Measurements from ENCODE around the gene TWF2.
A peak's percentile ranks its signal among the peaks of the same experiment; 100 is the strongest.

Gene TWF2

DNA sequence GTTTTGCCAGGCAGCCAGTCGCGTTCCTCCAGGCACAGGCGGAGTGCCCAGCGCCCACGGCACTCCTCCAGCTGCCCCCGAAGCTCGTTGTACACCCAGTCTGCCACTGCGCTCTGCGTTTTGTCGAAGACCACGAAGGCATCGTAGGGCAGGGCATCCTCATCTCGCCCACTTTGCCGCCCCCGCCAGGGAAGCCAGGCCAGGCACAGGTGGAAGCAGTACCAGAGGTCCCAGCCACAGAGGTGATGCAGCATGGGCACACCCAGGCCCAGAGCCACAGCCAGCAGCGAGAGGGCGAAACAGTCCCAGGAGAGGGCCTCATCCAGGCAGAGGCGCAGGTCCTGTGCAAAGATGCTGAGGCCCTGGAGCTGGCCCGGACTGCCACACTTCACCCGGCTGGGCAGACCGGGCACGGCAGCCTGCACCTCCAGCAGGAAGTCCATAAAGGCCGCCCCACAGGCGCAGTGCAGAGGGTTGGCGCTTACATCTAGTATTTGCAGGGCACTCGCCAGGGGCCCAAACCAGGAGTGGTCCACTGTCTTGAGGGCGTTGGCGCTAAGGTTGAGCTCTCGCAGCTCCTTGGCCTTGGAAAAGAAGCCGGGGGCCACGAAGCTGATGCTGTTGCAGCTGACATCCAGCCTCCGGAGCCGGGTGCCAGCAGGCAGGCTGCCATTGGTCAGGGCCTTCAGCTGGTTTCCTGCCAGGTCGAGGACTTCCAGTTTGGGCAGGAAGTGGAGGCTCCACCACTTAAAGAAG, 17.2 kb downstream of the TWF2 start:
- no peak for DNase-seq

DNA sequence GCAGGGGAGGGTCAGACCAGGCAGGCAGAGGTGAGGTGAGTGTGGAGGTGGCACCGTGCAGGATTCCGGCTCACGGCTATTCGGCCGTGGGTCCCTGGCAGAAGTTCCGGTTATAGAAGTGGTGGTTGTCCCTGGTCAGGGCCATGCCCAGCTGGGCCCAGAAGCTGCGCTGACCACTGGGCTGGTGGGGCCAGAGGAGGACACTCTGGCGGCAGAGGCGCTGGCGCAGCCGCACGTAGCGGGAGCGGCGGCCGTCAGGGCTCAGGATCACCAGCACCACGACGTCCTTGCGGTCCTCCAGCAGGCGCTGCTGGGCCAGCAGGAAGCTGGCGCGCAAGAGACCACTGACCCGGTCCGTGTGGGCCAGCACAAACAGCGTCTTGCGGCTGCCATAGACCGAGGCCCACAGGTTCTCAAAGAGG, 17.8 kb downstream of the TWF2 start:
- DNase-seq: no peak

DNA sequence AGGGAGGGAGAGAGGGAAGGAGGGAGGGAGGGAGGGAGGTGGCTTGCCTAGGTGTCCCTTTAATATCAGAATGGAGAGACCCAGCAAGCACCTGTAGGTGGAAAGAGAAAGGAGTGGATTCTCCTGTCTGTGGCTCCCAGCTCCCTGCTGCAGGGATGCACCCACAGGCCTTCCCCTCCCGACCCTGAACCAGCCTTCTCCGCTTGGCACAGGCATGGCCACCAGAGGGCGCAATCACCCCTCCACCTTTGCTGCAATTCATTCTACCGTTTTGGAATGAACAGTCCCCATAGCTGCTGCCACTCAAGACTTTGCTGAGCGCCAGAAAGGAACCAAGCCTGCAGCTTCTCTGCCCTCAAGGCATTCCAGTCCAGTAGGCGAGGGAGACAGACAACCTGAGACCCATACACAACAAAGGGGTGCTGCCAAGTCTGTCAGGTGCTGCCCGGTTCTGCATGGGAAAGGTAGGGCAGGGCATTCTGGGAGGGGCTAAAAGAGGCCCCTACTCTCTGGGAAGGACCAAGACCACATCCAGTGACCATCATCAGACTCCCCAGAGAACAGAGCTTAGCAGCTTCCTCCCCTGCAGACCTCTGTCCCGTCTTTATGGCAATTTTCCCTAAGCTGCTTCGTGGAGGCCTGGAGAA, 18.5 kb downstream of the TWF2 start:
- DNase-seq: peak; percentile 39

DNA sequence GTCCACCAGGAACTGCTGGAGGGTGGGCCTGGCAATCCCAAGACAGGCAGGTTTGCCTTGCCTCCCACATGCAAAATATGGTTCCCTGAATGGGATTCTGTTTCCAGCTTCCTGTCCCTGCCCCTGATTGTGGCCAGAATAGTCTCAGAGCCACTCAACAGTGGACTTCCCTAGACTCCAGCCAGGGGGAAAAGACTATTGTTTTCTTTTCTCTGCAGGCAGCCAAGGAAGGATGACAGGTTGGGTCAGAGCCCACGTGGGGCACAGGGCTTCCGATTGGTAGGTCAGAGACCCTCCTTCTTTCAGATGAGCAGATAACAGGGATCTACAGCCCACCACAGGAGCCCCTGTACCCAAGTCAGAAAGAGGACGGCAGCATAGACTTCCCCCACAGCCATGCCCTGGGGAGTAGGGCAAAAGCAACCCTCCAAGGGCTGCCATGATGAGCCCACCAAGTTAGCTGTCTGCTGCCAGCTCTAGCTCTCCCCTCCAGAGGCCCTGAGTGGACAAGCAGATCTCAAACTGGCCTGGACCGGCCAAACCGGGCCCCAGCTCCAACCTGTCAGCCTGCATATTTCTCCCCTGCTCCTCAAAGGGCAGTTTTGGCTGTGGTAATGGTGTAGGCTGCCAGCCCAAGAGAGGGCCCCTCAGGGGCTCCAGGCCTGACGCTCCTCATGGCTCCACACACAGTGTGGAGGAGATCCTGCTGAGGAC, 19.9 kb downstream of the TWF2 start:
- no peak for DNase-seq

DNA sequence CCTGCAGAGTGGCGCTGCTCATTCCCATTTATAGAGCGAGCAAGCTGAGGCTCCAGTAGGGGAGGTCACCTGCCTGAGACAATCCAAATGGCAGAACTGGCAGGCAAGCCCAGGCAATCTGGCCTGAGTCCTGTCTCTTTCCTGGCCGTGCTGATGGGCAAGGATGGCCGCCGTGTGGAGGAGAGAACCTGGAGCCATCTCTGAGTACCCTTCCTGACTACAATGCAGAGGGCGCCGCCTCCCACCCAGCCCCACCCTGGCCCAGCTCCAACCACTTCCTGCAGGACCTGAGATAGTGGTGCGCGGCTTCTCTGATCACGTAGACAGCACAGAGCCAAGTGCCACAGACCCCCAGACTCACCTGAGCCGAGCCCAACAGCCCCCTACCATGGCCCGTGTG, 20.5 kb downstream of the TWF2 start:
- no peak for DNase-seq

DNA sequence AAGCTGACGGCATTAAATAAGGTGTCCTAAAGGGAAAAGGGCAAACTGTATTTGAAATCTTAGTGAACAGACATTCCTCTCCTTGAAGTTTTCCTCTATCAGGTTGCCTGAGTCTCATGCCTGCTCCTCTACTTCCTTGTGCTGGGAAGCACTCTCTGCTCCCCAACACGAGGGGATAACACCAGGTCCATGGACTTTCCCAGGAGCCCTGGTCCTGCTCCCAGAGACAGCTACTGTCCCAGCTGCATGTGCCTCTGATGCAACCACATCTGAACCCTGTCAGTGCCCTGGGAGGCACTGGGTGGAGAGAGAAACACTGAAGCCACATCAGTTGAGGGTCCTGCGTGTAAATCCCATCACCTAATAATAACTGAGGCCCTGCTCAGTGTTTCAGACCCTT, 20.9 kb downstream of the TWF2 start:
- no peak for DNase-seq

DNA sequence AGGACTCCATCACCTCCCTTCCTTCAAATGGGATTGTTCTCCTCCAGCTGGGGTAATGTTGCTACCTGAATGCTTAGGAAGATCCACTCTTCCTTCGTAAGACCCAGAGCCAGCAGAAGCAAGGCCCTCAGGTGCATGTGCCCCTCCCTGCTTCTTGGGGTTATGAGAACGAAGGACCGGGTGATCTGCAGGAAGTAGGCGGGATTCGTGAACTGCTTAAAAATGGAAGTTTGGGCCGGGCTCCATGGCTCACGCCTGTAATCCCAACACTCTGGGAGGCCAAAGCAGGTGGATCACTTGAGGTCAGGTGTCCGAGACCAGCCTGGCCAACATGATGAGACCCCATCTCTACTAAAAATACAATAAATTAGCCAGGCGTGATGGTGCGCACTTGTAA, 21.6 kb downstream of the TWF2 start:
- no peak for DNase-seq

DNA sequence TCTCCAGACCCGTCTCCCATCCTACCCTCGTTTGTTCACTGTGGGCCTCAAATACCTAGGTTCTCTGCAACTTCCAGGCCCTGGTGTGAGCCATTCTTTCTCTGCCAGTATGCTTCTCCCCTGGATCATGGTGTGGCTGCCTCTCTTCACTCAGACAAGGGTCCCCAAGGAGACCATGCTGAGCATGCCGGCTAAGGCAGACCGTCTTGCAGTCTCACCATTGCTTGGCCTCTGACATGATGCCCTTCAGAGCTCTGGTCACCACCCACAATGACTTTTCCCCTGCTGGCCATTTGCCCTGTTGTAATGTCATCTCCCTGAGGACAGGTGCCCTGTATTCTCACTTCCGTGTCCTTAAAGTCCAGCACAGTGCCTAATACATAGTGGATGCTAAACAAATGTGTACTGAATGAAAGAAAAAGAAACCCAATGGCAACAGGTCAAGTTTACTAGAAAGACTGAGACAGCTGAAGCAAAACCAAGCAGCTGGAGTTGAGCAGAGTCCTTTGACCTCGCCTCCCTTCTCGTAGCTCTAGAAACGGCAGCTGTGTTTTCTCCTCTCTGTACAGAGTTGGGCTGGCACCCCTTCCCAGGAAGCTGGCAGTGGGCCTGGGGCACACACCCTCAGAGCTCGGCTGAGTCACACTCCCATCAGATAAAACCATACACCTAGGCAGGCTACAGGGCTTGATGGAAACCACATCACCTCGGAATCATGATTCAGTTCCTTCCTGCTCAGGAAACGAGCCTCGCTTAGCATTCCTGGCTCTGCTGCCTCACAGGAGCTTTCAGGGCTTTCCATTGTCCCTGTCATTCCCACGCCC, 22.2 kb downstream of the TWF2 start:
- no peak for DNase-seq

DNA sequence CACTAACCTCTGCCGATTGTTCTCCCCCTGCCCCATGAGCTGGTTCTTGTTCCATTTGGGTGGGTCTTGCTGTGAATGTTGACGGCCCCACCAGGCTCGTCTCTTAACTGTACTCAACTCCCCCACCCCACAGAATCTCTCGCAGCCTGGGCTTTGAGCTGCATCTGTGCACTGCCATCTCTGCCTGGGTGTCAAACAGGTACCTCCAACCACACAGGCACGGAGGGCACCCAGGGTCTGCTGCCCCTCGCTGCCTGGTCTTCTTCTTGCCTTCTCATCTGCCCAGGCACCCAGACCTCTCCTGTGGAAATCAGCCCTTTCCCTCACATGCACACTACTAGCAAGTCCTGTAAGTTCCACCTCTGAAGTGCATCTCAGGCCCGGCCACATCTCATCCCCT, 23.6 kb downstream of the TWF2 start:
- DNase-seq: no peak

DNA sequence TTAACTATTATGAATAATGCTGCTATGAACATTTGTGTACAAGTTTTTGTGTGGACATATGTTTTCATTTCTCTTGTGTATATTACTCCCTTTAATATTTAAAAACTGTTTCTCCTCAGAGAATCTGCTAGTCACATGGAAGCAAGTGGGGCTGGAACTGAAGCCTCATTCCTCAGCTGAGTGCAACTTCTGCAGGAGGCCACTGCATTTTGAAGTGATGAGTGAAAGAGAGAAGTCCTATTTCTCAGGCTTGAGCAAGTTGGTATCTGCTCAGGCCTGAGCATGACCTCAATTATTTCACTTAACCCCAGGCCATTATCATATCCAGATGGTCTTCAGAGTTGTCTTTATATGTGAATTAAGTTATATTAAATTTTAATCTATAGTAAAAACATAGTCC, 25.1 kb downstream of the TWF2 start:
- no peak for DNase-seq

DNA sequence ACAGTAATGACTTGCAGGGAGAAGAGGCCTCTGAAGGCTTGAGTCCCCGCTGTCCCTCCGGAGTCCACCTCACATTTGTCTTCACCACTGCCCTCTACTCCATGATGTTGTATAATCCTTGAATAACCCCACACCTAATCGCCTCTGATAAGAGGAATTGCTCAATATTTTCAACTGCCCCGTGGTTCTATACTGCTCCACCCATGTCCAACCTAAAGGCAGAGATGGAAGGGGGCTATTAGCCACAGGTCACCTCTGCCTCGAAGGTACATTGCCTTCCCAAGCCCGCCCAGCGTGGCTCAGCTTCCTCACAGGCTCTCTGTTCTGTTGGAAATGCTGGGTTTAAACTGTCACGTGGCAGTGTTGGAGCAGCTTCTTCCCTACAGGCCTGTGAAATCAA, 26.0 kb downstream of the TWF2 start:
- DNase-seq: no peak

DNA sequence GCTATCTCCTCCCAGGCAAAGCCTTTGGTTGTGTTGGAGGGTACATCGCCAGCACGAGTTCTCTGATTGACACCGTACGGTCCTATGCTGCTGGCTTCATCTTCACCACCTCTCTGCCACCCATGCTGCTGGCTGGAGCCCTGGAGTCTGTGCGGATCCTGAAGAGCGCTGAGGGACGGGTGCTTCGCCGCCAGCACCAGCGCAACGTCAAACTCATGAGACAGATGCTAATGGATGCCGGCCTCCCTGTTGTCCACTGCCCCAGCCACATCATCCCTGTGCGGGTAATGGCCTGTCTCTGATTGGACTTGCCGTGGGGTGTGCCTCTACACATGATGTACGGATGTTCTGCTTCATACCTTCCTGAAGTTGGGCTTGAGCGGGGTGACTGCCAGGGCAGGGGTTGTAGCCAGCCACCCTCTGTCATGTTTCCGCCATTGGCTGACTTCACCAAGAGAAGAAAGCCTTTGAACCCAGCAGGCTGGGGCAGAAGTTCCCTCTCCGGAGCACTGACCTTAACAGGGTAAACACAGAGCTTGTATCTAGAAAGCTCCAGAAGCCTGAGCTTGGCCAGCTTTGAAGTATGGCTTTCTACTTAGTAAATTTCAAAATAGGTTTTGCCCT, 27.6 kb downstream of the TWF2 start:
- DNase-seq: no peak

DNA sequence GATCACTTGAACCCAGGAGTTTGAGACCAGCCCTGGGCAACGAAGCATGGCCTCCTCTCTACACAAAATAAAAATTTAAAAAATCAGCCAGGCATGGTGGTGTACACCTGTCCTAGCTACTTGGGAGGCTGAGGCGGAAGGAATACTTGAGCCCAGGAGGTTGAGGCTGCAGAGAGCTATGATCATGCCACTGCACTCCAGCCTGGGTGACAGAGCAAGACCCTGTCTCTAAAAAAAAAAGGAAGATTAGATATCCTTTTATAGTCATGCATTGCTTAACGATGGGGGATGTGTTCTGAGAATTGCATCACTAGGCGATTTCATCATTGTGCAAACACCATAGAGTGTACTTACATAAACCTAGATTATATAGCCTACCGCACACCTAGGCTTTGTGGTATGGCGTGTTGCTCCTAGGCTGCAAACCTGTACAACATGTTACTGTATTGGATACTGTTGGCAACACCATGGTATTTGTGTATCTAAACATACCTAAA, 28.4 kb downstream of the TWF2 start:
- no peak for DNase-seq

DNA sequence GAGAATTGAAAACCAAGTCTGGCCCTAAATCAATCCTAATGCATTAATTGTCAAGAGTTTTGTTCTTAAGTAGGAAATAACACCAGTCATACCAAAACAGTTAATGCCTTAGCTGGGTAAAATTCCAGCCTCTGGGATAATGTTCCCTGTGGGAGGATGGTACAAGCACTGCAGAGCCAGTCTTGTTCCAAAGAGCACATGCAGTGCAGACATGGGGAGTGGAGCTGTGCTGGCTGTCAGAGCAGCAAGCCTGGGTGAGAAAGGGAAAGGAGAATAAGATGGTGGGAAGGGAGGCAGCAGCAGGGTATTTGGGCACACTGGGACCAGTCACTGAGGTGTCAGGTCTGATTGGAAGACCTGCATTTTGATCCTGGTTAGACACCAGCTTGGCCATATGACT, 28.9 kb downstream of the TWF2 start:
- DNase-seq: no peak

DNA sequence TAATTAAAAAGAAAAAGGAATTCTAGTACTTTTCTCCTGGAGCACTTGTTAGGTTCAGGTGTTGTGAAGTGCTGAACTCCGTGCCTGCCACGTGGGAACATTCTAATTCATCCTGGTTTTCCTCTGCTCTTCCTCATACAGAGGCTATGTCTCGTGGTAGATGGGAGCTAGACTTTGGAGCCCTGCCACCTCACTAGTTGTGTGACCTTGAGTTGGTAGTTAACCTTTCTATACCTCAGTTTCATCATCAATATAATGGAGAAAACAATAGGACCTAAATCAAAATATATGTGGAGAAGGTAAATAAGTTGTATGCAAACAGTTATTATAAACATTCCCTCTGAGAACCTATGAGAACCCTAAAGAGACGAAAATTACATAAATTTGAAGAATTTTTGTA, 30.4 kb downstream of the TWF2 start:
- DNase-seq: no peak

DNA sequence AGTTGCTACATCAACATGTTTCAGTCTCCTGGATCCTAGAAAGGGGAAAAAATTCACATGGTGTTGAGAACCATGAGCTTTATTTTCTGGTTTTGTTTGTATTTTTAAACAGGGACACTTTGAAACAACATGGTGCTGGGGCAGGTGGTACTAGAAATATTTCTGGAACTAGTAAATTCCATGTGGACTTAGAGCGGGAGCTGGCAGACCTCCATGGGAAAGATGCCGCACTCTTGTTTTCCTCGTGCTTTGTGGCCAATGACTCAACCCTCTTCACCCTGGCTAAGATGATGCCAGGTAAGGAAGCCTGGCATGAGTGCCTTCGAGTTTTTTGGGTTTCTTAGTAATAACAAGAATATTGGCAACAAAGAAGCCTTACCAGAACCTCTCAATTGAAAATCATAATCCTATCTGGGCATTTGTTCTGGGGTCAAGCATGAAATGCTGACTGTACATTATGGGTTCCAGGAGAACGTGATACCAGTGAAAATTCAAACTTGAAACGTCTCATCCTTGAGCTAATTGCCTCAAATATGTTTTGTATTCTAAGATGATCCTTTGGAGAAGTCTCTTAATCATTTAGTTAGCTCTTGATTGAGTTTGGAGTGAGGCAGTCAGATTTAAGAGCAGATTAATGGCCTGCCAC, 33.1 kb downstream of the TWF2 start:
- no peak for DNase-seq

DNA sequence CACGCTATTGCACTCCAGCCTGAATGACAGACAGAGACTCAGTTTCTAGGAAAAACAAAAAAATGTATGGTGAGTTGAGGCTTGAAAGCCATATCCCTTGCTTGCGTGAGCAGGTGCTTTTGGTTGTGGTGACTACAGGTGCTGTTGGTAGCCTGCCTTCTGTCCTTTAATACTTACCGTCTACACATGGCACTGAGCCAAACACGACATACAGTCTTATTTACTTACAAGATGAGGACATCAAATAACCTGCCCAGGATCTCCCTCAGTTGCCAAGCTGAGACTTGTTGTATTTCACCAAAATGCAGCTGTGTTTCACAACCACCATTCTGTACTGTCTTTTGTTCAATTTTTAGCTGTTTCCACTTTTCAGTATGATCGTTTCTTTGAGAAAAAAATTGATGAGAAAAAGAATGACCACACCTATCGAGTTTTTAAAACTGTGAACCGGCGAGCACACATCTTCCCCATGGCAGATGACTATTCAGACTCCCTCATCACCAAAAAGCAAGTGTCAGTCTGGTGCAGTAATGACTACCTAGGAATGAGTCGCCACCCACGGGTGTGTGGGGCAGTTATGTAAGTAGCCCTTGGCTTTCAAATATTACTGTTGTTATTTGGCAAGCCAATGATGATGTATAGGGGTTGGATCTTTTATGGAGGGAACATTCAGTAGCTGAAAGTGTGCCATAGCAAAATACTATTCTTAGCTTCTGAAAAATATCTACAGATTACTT, 34.5 kb downstream of the TWF2 start:
- no peak for DNase-seq

DNA sequence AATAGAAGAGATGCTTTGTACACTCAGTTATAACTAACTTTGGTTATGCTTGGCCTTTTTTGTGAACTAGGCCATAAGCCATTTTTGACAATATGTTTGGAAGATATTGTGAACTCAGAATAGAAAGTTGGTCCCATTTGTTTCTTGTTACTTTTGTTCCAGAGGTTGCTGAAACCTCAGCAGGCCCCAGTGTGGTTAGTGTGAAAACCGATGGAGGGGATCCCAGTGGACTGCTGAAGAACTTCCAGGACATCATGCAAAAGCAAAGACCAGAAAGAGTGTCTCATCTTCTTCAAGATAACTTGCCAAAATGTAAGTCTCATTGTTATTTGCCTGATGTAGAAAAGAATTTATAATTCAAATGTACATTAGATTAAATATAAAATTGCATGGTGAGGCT, 35.3 kb downstream of the TWF2 start:
- no peak for DNase-seq

DNA sequence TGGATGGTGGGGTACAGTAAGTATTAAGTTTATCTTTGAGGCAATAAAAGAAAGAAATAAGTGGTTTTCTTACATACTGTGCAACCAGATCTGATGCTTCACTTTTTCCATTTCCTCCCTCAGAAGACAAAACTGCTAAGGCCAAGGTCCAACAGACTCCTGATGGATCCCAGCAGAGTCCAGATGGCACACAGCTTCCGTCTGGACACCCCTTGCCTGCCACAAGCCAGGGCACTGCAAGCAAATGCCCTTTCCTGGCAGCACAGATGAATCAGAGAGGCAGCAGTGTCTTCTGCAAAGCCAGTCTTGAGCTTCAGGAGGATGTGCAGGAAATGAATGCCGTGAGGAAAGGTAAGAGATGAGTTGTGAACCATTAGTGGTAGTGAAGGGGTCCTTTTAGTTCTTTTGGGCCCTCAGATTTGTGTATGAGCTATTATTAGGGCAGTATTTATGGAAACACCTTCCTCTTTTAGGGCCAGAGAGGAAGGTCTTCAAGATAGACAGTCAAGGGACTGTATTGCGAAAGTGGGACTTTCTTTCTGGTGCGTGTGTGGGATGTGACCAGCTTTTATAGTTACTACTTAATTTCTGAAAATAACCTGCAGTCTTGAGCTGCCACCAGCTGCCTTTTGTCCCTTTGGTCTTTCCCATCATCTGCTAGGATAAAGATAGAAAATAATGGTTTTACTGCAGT, 36.4 kb downstream of the TWF2 start:
- DNase-seq: no peak

DNA sequence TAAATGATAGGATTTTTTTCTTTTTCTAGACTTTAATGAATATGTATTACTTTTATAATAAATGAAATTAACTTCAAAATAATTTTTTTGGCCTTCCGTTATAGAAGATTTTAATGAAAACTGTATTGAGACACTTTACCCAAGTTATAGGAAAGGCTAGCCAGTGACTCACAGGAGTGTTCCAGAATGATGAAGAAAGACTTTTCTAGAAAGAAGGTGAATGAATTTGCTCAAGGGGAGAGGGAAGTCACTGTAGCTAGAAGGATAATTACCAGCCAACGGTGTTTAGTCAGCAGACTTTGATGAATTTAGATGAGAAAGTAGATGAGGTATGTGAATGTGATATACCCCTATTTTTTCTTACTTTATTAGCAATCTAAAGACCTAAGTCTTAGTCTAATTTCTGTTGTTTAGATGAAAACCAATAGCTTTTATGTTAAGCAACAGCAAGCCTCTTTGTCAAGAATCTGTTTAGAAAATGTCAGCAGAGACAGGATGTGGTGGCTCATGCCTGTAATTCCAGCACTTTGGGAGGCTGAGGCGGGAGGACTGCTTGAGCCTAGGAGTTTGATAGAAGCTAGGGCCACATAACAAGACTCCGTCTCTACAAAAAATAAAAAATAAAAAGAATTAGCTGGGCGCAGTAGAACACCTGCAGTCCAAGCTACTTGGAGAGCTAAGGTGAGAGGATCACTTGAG, 37.8 kb downstream of the TWF2 start:
- no peak for DNase-seq

All from NCI-H1048 (cell line).